Body of pancreas (tissue), 4 donors: Measurements from ENCODE around the gene CNBP. TPM values are rescaled to one million over a fixed set of nuclear protein-coding genes. Genes with fewer than 3 reads are reported as not detected.
"Not testable (repeated sequence)": the region's sequence is repeated elsewhere in the genome, so short reads cannot be mapped to it uniquely, and the experiment has no call there.

Experiments
- ATAC-seq: fragments of 150-250 bp; one replicate; pipeline ENCODE4 v1.9.1; 2016
- DNase-seq, 4 donors: peaks; one replicate each; pipeline ENCODE4 v3.0.0-alpha.2; 2019
- H3K27ac ChIP-seq, 4 donors: fragments of 200-600 bp; sonication (generic); 1 replicate in 3 of 4; 2 replicates in 1 of 4; pipeline versions ENCODE4 v1.5.1 to v1.6.1; 2016 to 2019; ENCODE audit warnings: mild to moderate bottlenecking in 1 of 4, mixed read lengths in 1 of 4, moderate library complexity in 1 of 4
- H3K27me3 ChIP-seq, 2 donors: fragments of 200-600 bp; sonication (generic); one replicate each; pipeline ENCODE4 v1.6.0; 2016; ENCODE audit warnings: mild to moderate bottlenecking in 1 of 2
- H3K36me3 ChIP-seq, 2 donors: fragments of 200-600 bp; sonication (generic); replicated peaks in 1 of 2; 2 replicates each; pipeline ENCODE4 v1.5.1; 2016; ENCODE audit warnings: low read depth in 2 of 2; ENCODE audit not compliant: insufficient read depth in 1 of 2
- H3K4me1 ChIP-seq: fragments of 200-600 bp; sonication (generic); one replicate; pipeline ENCODE4 v1.6.0; 2016
- H3K4me3 ChIP-seq, 2 donors: fragments of 200-600 bp; sonication (generic); 1 replicate in 1 of 2; 2 replicates in 1 of 2; pipeline ENCODE4 v1.5.1; 2016 to 2019
- H3K9me3 ChIP-seq, 3 donors: fragments of 200-600 bp; sonication (generic); 1 replicate in 2 of 3; 2 replicates in 1 of 3; pipeline ENCODE4 v1.5.1; 2016
- POLR2A ChIP-seq, 3 donors: fragments of 450-650 bp; IDR thresholded peaks; one replicate each; pipeline ENCODE4 v1.6.1; 2016; ENCODE audit warnings: antibody characterized with exemption in 3 of 3, mild to moderate bottlenecking in 2 of 3
- WGBS, 2 donors: methylation state at CpG; one replicate each; pipeline ENCODE4 v1.1.5; 2017; 5-methylcytosine and 5-hydroxymethylcytosine counted together
- intact Hi-C: fragments of 100-400 bp; cut with DNase I; formaldehyde crosslinking; loops from one replicate; pipeline ENCODE4 v1.15.1; 2023
- total RNA-seq, 2 donors: library from RNA; depleted of rRNA; stranded (reverse); fragments of >200 nt; gene quantifications; one replicate each; pipeline ENCODE4 v1.1.0, GENCODE V29; 2016
- TF ChIP-seq, protein P1 (sequence below), 7 experiments: fragments of 450-650 bp in 4 of 7; fragments of 200-600 bp in 3 of 7; sonication (generic) in 3 of 7; IDR thresholded peaks; one replicate each; pipeline ENCODE4 v1.5.1; 2016 to 2019; ENCODE audit warnings: antibody characterized with exemption in 7 of 7

The CNBP gene
- total RNA-seq, 2 donors from 2014 or later = 175 to 262 TPM

DNA sequence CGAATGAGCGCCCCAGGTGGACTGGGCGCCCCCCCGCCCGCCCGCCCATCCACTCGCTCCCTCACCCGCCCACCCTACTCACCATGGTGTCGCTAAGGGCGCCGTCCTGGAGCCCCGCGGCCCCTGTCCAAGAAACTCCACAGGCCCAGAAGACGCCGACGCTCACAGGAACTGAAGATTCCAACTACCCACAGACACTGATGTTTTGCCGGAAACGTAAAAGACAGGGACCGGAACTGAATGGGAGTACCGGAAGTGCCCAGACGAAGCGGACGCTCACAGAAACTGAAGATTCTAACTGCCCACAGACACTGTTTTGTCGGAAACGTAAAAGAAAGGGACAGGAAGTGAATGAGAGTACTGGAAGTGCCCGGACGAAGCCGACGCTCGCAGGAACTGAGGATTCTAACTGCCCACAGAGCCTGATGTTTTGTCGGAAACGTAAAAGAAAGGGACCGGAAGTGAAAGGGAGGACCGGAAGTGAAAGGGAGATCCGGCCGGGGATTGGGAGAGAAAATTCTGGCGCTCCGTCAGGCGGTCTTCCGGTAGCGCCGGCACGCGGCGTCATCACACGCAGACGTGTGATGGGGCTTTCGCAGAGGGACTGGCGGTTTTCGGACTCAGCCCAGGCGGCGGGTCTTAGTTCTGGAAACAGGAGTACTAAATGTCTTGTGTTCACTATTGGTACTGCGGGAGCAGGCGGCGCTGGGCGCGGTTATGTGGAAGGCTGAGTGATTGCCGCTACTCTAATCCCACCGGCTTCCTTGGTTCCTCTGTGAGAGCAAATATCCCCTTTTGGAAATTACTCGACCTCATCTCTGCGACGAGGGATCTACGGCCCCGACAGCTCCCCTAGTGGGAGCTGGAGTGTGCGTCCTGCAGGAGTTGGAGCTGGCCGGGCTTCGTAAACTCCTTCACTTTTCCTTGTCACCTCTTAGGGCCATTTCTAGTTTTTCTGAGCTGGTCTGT is 22.5 kb downstream of the CNBP start, which contains the start of gene ISY1:
Gene ISY1 (minus strand): TSS at position 173 of the 969 bp plus-strand sequence. CDS start 88 bp downstream, at position 85.
- 0% methylated on average over 46 to 66 of the region's 67 CpGs for WGBS, 2 donors
- ATAC-seq = peak; percentile 95
- intact Hi-C loops = no loop called here

DNA sequence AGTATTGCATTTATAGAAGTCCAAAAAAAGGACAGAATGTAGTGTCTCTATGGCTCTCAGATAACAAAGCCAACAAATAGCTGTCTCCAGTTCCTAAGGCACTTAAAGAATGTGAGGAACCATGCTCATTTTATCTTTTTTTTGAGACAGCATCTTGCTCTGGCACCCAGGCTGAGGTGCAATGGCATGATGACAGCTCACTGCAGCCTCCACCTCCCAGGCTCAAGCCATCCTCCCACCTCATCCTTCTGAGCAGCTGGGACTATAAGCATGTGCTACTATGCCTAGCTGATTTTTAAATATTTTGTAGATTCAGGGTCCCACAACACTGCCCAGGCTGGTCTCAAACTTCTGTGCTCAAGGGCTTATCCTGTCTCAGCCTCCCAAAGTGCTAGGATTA is 38.9 kb downstream of the CNBP start:
- intact Hi-C loops = no loop called here
- H3K4me3 ChIP-seq = no peak overlapping the region
- peaks cover 7 to 10% of the 10 kb centered on the region in 2 donors for H3K36me3 ChIP-seq
- no peak for DNase-seq
- TF ChIP-seq, protein P1, sequence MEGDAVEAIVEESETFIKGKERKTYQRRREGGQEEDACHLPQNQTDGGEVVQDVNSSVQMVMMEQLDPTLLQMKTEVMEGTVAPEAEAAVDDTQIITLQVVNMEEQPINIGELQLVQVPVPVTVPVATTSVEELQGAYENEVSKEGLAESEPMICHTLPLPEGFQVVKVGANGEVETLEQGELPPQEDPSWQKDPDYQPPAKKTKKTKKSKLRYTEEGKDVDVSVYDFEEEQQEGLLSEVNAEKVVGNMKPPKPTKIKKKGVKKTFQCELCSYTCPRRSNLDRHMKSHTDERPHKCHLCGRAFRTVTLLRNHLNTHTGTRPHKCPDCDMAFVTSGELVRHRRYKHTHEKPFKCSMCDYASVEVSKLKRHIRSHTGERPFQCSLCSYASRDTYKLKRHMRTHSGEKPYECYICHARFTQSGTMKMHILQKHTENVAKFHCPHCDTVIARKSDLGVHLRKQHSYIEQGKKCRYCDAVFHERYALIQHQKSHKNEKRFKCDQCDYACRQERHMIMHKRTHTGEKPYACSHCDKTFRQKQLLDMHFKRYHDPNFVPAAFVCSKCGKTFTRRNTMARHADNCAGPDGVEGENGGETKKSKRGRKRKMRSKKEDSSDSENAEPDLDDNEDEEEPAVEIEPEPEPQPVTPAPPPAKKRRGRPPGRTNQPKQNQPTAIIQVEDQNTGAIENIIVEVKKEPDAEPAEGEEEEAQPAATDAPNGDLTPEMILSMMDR (IDR thresholded peaks at IDR 0.05) = no peak
- no peak for TF ChIP-seq POLR2A (IDR thresholded peaks at IDR 0.05)
- no peaks in the 10 kb centered on the region for H3K4me1 ChIP-seq
- no peak for ATAC-seq
- no peaks in the 10 kb centered on the region for H3K27me3 ChIP-seq
- no peaks in the 10 kb centered on the region for H3K9me3 ChIP-seq
- no peak overlapping the region for H3K27ac ChIP-seq

More for the DNA sequence above, 22.5 kb downstream of the CNBP start, which contains the start of gene ISY1:
- Histone ChIP-seq H3K27me3 (no peaks in the 10 kb centered on the region), H3K4me1 (peaks cover 27% of the 10 kb centered on the region), H3K4me3 (peak within 1 kb of the TSS; percentile 74 to 87), H3K36me3 (peaks cover under 1 to 17% of the 10 kb centered on the region in 2 donors), H3K9me3 (no peaks in the 10 kb centered on the region), H3K27ac (peak within 1 kb of the TSS; percentile 89 to 97 (median 92))
- DNase-seq = peak; percentile 90 to 94 (median 90)
- TF ChIP-seq, protein P1 (IDR thresholded peaks at IDR 0.05) = peak; percentile 36 to 79 (median 68)
- peak; percentile 59 to 94 (median 93) for TF ChIP-seq POLR2A (IDR thresholded peaks at IDR 0.05)

DNA sequence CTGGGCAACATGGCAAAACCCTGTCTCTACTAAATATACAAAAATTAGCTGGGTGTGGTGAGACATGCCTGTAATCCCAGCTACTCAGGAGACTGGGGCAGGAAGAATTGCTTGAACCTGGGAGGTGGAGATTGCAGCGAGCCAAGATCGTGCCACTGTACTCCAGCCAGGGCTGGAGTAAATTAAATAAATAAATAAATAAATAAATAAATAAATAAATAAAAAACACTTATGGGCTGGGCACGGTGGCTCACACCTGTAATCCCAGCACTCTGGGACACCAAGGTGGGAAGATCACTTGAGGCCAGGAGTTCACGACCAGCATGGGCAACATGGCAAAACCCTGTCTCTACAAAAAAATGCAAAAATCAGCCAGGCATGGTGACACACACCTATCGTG is 42.7 kb downstream of the CNBP start:
- H3K4me1 ChIP-seq, H3K9me3 ChIP-seq, H3K27me3 ChIP-seq, H3K27ac ChIP-seq, DNase-seq, H3K4me3 ChIP-seq, ATAC-seq, intact Hi-C loops: not testable (repeated sequence)
- 89 to 91% methylated on average over 5 of the region's 5 CpGs for WGBS, 2 donors
- peaks cover 7 to 13% of the 10 kb centered on the region in 2 donors for H3K36me3 ChIP-seq

DNA sequence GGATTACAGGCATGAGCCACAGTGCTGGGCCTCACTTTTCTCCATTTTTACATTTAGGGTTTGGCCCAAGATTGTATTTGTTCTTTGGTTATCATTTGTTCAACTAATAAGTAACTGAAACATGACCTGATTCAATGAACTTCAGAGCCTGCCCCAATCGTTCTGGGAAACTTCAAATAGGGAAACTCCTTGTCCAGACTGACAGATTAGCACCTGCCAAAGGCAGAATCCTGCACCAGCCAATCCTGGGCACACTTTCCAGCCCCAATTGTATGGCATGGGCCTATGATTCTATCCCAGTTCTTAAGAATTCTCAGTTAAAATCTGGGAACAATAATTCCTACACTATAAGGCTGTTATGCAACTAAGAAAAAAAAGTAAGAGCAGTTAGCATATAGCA is 43.8 kb downstream of the CNBP start:
- ATAC-seq = no peak
- no peak overlapping the region for H3K27ac ChIP-seq
- DNase-seq = no peak
- H3K27me3 ChIP-seq = no peaks in the 10 kb centered on the region
- 19 to 22% methylated on average over 1 of the region's 1 CpG for WGBS, 2 donors
- H3K9me3 ChIP-seq = no peaks in the 10 kb centered on the region
- intact Hi-C loops = no loop called here
- no peaks in the 10 kb centered on the region for H3K4me1 ChIP-seq
- no peak overlapping the region for H3K4me3 ChIP-seq
- peaks cover 2 to 9% of the 10 kb centered on the region in 2 donors for H3K36me3 ChIP-seq
- no peak for TF ChIP-seq POLR2A (IDR thresholded peaks at IDR 0.05)
- TF ChIP-seq, protein P1 (IDR thresholded peaks at IDR 0.05) = no peak

DNA sequence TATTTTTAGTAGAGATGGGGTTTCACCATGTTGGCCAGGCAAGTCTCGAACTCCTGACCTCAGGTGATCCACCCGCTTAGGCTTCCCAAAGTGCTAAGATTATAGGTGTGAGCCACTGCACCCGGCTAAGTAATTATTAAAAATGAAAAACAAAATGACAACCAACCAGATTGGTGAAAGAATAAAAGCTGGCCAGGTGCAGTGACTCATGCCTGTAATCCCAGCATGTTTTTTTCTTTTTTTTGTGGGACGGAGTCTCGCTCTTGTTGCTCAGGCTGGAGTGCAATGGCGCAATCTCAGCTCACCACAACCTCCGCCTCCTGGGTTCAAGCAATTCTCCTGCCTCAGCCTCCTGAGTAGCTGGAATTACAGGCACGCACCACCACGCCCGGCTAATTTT is 47.4 kb downstream of the CNBP start:
- H3K4me3 ChIP-seq, H3K27me3 ChIP-seq, H3K9me3 ChIP-seq, DNase-seq, intact Hi-C loops, ATAC-seq, H3K4me1 ChIP-seq, H3K27ac ChIP-seq: not testable (repeated sequence)
- peaks cover 0 to 20% of the 10 kb centered on the region in 2 donors for H3K36me3 ChIP-seq
- 88 to 94% methylated on average over 10 of the region's 10 CpGs for WGBS, 2 donors
